GM10248 (cell line): Measurements from ENCODE around the gene UQCRQ.

Source experiments
- CTCF ChIA-PET: fragments of 300-600 bp; sonication (Branson Sonifier 250); formaldehyde crosslinking; extraction: SDS; loops from one replicate; lab custom pipeline; 2021; ENCODE audit warnings: antibody characterized with exemption; lab: Yijun Ruan, JAX
- POLR2A ChIA-PET: fragments of 350-650 bp; sonication (Branson Sonifier 250); formaldehyde crosslinking; extraction: SDS; loops from one replicate; lab custom pipeline; 2020; ENCODE audit warnings: antibody characterized with exemption; lab: Yijun Ruan, JAX
- DNase-seq: peaks from one replicate; pipeline ENCODE4 v3.0.0; 2012; ENCODE audit errors: extremely low spot score
- TF ChIP-seq, protein P1 (sequence below): IDR thresholded peaks from 2 replicates; pipeline ENCODE4 v1.5.1; 2012; ENCODE audit warnings: mild to moderate bottlenecking, low read depth; ENCODE audit errors: extremely low read depth, missing control alignments, control extremely low read depth

The UQCRQ gene

DNA sequence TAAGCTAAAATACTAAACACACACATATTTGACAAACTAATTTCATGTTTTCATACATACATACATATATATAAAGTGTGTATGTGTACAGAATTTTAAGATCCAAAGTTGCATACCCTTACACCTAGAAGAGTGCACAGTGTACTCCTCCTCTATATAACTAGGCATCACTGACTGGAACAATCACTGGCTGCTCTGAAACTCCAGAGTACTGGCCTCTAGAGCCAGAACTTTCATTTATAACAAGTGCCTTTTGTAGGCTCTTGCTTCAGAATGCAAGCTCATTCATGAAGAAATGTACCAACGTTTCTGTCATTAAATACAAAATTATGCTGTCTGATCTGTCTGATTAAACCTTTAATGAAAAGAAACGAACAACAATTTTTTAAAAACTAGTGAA, 11.0 kb downstream of the UQCRQ start:
- POLR2A ChIA-PET = no interaction called here

DNA sequence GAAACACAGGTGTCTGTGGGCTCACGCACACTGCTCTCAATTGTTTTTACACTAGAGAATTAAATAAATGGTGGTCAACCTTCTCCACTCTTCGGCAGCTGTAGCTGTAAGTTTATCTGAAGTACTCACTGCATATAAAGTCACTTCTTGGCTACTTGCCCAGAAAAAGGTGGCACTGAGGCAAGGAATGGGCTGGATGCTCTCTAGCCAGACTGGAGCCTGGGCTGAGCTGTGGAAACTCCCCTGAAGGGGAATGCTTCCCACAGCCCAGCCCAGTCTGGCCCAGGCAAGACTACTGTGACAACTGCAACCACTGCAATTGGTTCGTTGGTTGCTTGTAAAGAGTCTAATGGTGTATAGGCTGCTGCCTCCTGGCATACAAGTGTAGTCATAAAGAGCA, 11.5 kb downstream of the UQCRQ start:
- TF ChIP-seq, protein P1, sequence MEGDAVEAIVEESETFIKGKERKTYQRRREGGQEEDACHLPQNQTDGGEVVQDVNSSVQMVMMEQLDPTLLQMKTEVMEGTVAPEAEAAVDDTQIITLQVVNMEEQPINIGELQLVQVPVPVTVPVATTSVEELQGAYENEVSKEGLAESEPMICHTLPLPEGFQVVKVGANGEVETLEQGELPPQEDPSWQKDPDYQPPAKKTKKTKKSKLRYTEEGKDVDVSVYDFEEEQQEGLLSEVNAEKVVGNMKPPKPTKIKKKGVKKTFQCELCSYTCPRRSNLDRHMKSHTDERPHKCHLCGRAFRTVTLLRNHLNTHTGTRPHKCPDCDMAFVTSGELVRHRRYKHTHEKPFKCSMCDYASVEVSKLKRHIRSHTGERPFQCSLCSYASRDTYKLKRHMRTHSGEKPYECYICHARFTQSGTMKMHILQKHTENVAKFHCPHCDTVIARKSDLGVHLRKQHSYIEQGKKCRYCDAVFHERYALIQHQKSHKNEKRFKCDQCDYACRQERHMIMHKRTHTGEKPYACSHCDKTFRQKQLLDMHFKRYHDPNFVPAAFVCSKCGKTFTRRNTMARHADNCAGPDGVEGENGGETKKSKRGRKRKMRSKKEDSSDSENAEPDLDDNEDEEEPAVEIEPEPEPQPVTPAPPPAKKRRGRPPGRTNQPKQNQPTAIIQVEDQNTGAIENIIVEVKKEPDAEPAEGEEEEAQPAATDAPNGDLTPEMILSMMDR = no peak
- DNase-seq = no peak
- CTCF ChIA-PET = interaction anchor here (0.8 to 2.6 kb wide), 5 partner anchors 10 to 37 kb away, joined by 3 to 9 read pairs (median 3); partner anchors contain the start of genes GDF9 and UQCRQ
- POLR2A ChIA-PET = no interaction called here

More for the DNA sequence above, 11.0 kb downstream of the UQCRQ start:
- DNase-seq = no peak
- TF ChIP-seq, protein P1 = no peak
- CTCF ChIA-PET = interaction anchor here (0.6 to 2.6 kb wide), 9 partner anchors 9 to 47 kb away, joined by 3 to 9 read pairs (median 4); partner anchors contain the start of genes GDF9, SHROOM1 and UQCRQ

DNA sequence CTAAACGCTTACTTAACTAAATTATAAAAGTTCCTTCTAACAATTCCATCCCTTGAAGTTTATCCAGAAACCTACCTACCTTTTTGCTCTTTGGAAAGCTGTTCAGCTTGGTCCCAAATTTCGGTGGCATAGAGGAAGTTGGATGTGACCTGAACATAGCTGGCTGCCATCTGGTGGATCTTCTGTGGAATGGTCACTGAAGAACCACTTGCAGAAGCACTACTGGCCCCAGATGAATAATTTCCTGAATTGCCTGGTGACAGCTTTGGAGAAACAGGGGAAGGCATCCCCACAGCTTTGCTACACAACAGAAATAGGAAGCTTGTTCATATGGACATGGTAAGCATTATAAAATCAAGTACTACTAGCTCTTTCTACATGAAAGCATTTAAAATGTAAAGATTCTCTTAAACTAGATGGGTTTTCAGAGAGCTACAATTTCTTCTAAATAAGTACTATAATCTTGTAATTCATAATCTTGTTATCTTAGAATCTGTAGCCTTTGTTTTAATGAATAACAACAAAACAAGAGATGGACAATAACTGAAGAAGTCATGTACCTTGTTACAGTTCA, 16.9 kb downstream of the UQCRQ start:
- POLR2A ChIA-PET = interaction anchor here (0.5 to 0.6 kb wide), 2 partner anchors 124 to 195 kb away, joined by 4 to 8 read pairs; no protein-coding TSS in a partner anchor
- TF ChIP-seq, protein P1 = peak; percentile 60
- peak; percentile 39 for DNase-seq
- CTCF ChIA-PET = interaction anchor here (0.7 to 4.9 kb wide), 32 partner anchors 9 to 496 kb away, joined by 3 to 72 read pairs (median 4); partner anchors contain the start of genes GDF9, LEAP2, SHROOM1 and UQCRQ

DNA sequence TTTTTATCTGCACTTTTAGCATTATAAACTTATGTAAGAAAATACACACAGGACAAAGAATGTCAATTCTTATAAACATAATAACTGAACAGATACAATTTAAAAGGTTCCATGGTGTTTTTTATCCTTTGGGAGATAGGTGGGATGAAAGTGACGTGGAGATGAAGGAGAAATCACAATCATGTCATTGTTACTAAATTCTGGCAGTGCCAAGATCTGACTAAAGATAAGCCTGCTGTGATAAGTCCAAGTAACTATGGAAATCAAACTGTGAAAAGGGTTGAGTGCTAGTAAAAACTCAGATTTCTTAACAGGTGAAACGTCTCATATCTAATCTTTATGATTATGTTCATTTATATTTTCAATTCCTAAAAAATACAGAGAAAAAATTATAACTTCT, 18.1 kb downstream of the UQCRQ start:
- TF ChIP-seq, protein P1 = no peak
- DNase-seq = no peak
- ChIA-PET POLR2A (no interaction called here), CTCF (interaction anchor here (1.3 to 4.9 kb wide), 13 partner anchors 13 to 383 kb away, joined by 3 to 72 read pairs (median 7); partner anchors contain the start of genes LEAP2 and SHROOM1)

DNA sequence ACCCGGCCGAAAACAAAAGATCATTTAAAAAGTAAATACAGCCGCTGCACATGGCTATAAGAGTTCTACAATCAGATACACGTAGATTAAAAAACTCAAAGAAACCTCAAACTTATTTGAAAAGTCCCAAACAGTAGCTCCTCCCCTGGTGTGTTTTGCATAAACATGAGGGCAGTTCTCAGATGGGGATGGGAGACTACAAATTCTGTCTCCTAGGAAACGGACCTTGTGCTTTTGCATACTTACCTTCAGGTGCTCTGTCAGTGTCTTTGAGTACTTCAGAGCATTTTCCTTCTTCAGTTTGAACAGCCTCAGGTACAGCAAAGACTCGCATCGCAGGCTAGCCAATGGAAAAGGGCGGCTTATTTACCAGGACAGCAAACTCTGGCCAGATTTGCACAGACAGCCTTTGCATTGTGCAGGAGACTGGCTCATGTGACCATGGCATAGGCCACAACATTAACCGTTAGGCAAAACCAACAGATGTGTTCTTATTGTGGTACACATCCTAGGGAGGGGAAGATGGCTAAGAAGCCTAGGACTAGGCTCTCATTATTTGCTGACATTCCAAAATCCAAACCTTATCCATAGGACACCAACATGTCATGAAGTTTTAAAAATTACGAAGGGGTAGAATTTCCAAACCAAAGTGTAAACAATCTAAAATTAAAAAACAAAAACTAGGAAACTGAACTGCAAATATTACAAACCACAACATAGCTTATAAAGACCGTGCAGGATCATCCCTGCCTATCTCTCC, 19.8 kb downstream of the UQCRQ start:
- TF ChIP-seq, protein P1 = no peak
- CTCF ChIA-PET = interaction anchor here (1.2 to 4.9 kb wide), 3 partner anchors 10 to 22 kb away, joined by 3 to 72 read pairs (median 4); partner anchors contain the start of gene LEAP2
- POLR2A ChIA-PET = no interaction called here
- DNase-seq = no peak

DNA sequence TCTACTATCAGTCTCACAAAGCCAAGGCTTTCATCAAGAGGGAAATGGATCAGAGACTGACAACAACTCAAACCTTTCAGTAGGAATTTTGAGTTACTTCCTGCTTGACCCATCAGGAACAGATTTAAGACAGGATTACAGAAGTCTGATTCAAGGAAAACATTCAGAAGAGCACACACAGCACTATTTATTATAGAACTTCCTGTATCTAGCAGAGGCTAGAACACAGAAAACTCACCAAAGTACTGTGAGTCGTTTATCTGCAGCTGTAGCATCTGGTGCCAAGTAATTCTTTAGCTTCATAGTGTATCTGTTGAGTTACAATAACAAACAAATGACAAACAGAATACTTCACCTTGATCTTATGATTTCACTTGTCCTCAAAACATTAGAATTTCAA, 20.8 kb downstream of the UQCRQ start:
- no peak for DNase-seq
- ChIA-PET CTCF (interaction anchor here (1.0 to 4.9 kb wide), 4 partner anchors 9 to 16 kb away, joined by 3 to 72 read pairs (median 4); partner anchors contain the start of gene LEAP2), POLR2A (no interaction called here)
- TF ChIP-seq, protein P1 = no peak
